Mesenchymal stem cell (in vitro differentiated cells and primary cell): Measurements from ENCODE around the gene PHETA1.
A peak's percentile ranks its signal among the peaks of the same experiment; 100 is the strongest.

ENCODE experiments used
- DNase-seq: peaks from one replicate; pipeline ENCODE4 v3.0.0-alpha.2; 2013
- H2AFZ ChIP-seq: one replicate; pipeline ENCODE4 v1.6.1; 2013; ENCODE audit warnings: low read depth, mild to moderate bottlenecking, control low read depth, inconsistent platforms, low read length, moderate library complexity
- H2AK5ac ChIP-seq: 2 replicates; pipeline ENCODE4 v1.6.1; 2013; ENCODE audit warnings: low read length, moderate library complexity, mild to moderate bottlenecking, inconsistent platforms; ENCODE audit not compliant: severe bottlenecking
- H2BK120ac ChIP-seq: one replicate; pipeline ENCODE4 v1.6.1; 2013; ENCODE audit warnings: low read depth, mild to moderate bottlenecking, inconsistent platforms, low read length, moderate library complexity
- H2BK12ac ChIP-seq, 2 experiments: one replicate each; pipeline ENCODE4 v1.6.1; 2013; ENCODE audit warnings: inconsistent platforms in 2 of 2, low read length in 2 of 2, mild to moderate bottlenecking in 2 of 2, moderate library complexity in 2 of 2, control low read depth in 1 of 2
- H2BK15ac ChIP-seq: one replicate; pipeline ENCODE4 v1.6.1; 2013; ENCODE audit warnings: mild to moderate bottlenecking, low read depth, inconsistent platforms; ENCODE audit not compliant: poor library complexity, severe bottlenecking
- H2BK5ac ChIP-seq: 2 replicates; pipeline ENCODE4 v1.6.1; 2013; ENCODE audit warnings: low read depth, mild to moderate bottlenecking, low read length, control low read depth, inconsistent platforms; ENCODE audit not compliant: poor library complexity, severe bottlenecking
- H3K14ac ChIP-seq, 2 experiments: one replicate each; pipeline ENCODE4 v1.6.1; 2013; ENCODE audit warnings: inconsistent platforms in 2 of 2, low read length in 2 of 2, control low read depth in 1 of 2, mild to moderate bottlenecking in 1 of 2, moderate library complexity in 1 of 2
- H3K18ac ChIP-seq, 2 experiments: one replicate each; pipeline ENCODE4 v1.6.1; 2013; ENCODE audit warnings: inconsistent platforms in 2 of 2, low read length in 2 of 2, control low read depth in 1 of 2, low read depth in 1 of 2, mild to moderate bottlenecking in 1 of 2
- H3K23ac ChIP-seq, 2 experiments: one replicate each; pipeline ENCODE4 v1.6.1; 2013; ENCODE audit warnings: inconsistent platforms in 2 of 2, low read length in 2 of 2, mild to moderate bottlenecking in 2 of 2, moderate library complexity in 2 of 2, control low read depth in 1 of 2
- H3K27ac ChIP-seq: 2 replicates; pipeline ENCODE4 v1.5.1; 2013; ENCODE audit warnings: mild to moderate bottlenecking, moderate library complexity, low read length, control low read depth, inconsistent platforms; ENCODE audit not compliant: poor library complexity, severe bottlenecking
- H3K27me3 ChIP-seq, 2 experiments: 2 replicates each; pipeline versions ENCODE4 v1.6.1 to v1.7.0; 2013; ENCODE audit warnings: low read length in 2 of 2, mild to moderate bottlenecking in 2 of 2, moderate library complexity in 2 of 2, control low read depth in 1 of 2, inconsistent platforms in 1 of 2; ENCODE audit not compliant: control insufficient read depth in 1 of 2, insufficient read depth in 1 of 2
- H3K36me3 ChIP-seq, 2 experiments: 2 replicates each; pipeline versions ENCODE4 v1.6.1 to v1.7.0; 2013; ENCODE audit warnings: low read length in 2 of 2, control low read depth in 1 of 2, inconsistent platforms in 1 of 2, low read depth in 1 of 2, mild to moderate bottlenecking in 1 of 2; ENCODE audit not compliant: insufficient read depth in 2 of 2, control insufficient read depth in 1 of 2
- H3K4ac ChIP-seq, 2 experiments: one replicate each; pipeline ENCODE4 v1.6.1; 2013; ENCODE audit warnings: inconsistent platforms in 2 of 2, low read length in 2 of 2, mild to moderate bottlenecking in 2 of 2, moderate library complexity in 2 of 2, control low read depth in 1 of 2, low read depth in 1 of 2
- H3K4me1 ChIP-seq: 2 replicates; pipeline ENCODE4 v1.6.1; 2013; ENCODE audit warnings: low read depth, low read length, control low read depth; ENCODE audit not compliant: control insufficient read depth, insufficient read depth
- H3K4me2 ChIP-seq: 2 replicates; pipeline ENCODE4 v1.6.1; 2013; ENCODE audit warnings: low read length, mild to moderate bottlenecking, inconsistent platforms; ENCODE audit not compliant: poor library complexity, severe bottlenecking
- H3K4me3 ChIP-seq, 2 experiments: 2 replicates each; pipeline versions ENCODE4 v1.5.1 to v1.7.0; 2013; ENCODE audit warnings: low read length in 2 of 2, mild to moderate bottlenecking in 2 of 2, control low read depth in 1 of 2, low read depth in 1 of 2; ENCODE audit not compliant: insufficient read depth in 1 of 2
- H3K79me1 ChIP-seq: replicated peaks from 2 replicates; pipeline ENCODE4 v1.6.1; 2013; ENCODE audit warnings: mild to moderate bottlenecking, control low read depth, low read length, inconsistent platforms; ENCODE audit not compliant: poor library complexity, severe bottlenecking
- H3K9ac ChIP-seq: 2 replicates; pipeline ENCODE4 v1.7.0; 2013; ENCODE audit warnings: mild to moderate bottlenecking, low read length, moderate library complexity
- H3K9me3 ChIP-seq: 2 replicates; pipeline ENCODE4 v1.7.0; 2013; ENCODE audit warnings: mild to moderate bottlenecking, low read length; ENCODE audit not compliant: control insufficient read depth
- H4K8ac ChIP-seq: one replicate; pipeline ENCODE4 v1.6.1; 2013; ENCODE audit warnings: inconsistent platforms, mild to moderate bottlenecking, low read length, moderate library complexity
- H4K91ac ChIP-seq: one replicate; pipeline ENCODE4 v1.6.1; 2013; ENCODE audit warnings: mild to moderate bottlenecking, low read length, inconsistent platforms
- WGBS: methylation state at CpG from one replicate; pipeline ENCODE4 v1.1.7; 2013; ENCODE audit warnings: mixed read lengths; 5-methylcytosine and 5-hydroxymethylcytosine counted together

Gene PHETA1

GRCh38 chr12:111354511-111354910 lies 14.4 kb downstream of the PHETA1 start:
- Histone ChIP-seq H3K4me2 (no peak overlapping the region), H3K9ac (no peak overlapping the region), H3K9me3 (peaks cover under 1% of the 10 kb centered on the region), H2BK5ac (no peak overlapping the region), H2BK15ac (no peak overlapping the region), H3K4me1 (no peaks in the 10 kb centered on the region), H4K8ac (no peak overlapping the region), H3K14ac (no peak overlapping the region), H3K23ac (no peak overlapping the region), H3K27ac (no peak overlapping the region), H3K4ac (no peak overlapping the region), H2BK120ac (no peak overlapping the region), H3K4me3 (no peak overlapping the region), H3K36me3 (no peaks in the 10 kb centered on the region), H3K18ac (no peak overlapping the region), H2AFZ (no peak overlapping the region), H2BK12ac (no peak overlapping the region), H2AK5ac (no peak overlapping the region), H3K27me3 (peaks cover 0 to 10% of the 10 kb centered on the region in 2 experiments), H4K91ac (no peak overlapping the region), H3K79me1 (no peaks in the 10 kb centered on the region)
- 86% methylated on average over 5 of the region's 5 CpGs for WGBS
- DNase-seq, result no peak

- H3K18ac ChIP-seq, result no peak overlapping the region
- H2BK12ac ChIP-seq, result no peak overlapping the region
- no peaks in the 10 kb centered on the region for H3K36me3 ChIP-seq
- no peaks in the 10 kb centered on the region for H3K79me1 ChIP-seq
- no peak overlapping the region for H2AK5ac ChIP-seq
- no peak overlapping the region for H3K14ac ChIP-seq
- H3K27me3 ChIP-seq, result peaks cover 0 to 5% of the 10 kb centered on the region in 2 experiments
- H3K4me1 ChIP-seq, result no peaks in the 10 kb centered on the region
- H3K9me3 ChIP-seq, result peaks cover 8% of the 10 kb centered on the region
- H3K9ac ChIP-seq, result no peak overlapping the region
- H4K8ac ChIP-seq, result no peak overlapping the region
- WGBS, result 79% methylated on average over 4 of the region's 5 CpGs
- H3K23ac ChIP-seq, result no peak overlapping the region
- H3K4ac ChIP-seq, result no peak overlapping the region
- H2BK120ac ChIP-seq, result no peak overlapping the region
- peak overlapping the region; percentile 11 for H4K91ac ChIP-seq
- H2BK5ac ChIP-seq, result no peak overlapping the region
- no peak overlapping the region for H2AFZ ChIP-seq
- H3K27ac ChIP-seq, result no peak overlapping the region
- H2BK15ac ChIP-seq, result no peak overlapping the region
- no peak overlapping the region for H3K4me2 ChIP-seq
- no peak overlapping the region for H3K4me3 ChIP-seq
- DNase-seq, result no peak
Observed at GRCh38 chr12:111353603-111354295, 15.1 kb downstream of the PHETA1 start.

- Histone ChIP-seq H3K14ac (no peak overlapping the region), H3K9ac (no peak overlapping the region), H2AK5ac (no peak overlapping the region), H3K4me1 (no peaks in the 10 kb centered on the region), H3K27me3 (peaks cover 0 to 5% of the 10 kb centered on the region in 2 experiments), H3K79me1 (no peaks in the 10 kb centered on the region), H3K4ac (no peak overlapping the region), H2AFZ (no peak overlapping the region), H4K8ac (no peak overlapping the region), H2BK5ac (no peak overlapping the region), H2BK15ac (no peak overlapping the region), H2BK120ac (no peak overlapping the region), H3K23ac (no peak overlapping the region), H2BK12ac (no peak overlapping the region), H3K27ac (no peak overlapping the region), H3K4me2 (no peak overlapping the region), H3K36me3 (peaks cover 0 to 1% of the 10 kb centered on the region in 2 experiments), H3K18ac (no peak overlapping the region), H4K91ac (no peak overlapping the region), H3K4me3 (no peak overlapping the region), H3K9me3 (peaks cover 15% of the 10 kb centered on the region)
- DNase-seq, result no peak
- WGBS, result 84% methylated on average over 7 of the region's 7 CpGs
Observed at GRCh38 chr12:111353026-111353425, 15.9 kb downstream of the PHETA1 start.

GRCh38 chr12:111352296-111352993 lies 16.4 kb downstream of the PHETA1 start:
- H3K9ac ChIP-seq, result no peak overlapping the region
- H4K8ac ChIP-seq, result no peak overlapping the region
- no peak overlapping the region for H3K4me3 ChIP-seq
- no peak overlapping the region for H2BK5ac ChIP-seq
- peak; percentile 8 for DNase-seq
- H2AFZ ChIP-seq, result no peak overlapping the region
- H3K79me1 ChIP-seq, result no peaks in the 10 kb centered on the region
- no peak overlapping the region for H3K23ac ChIP-seq
- H2AK5ac ChIP-seq, result no peak overlapping the region
- H3K4me1 ChIP-seq, result no peaks in the 10 kb centered on the region
- H3K4me2 ChIP-seq, result no peak overlapping the region
- peaks cover 17% of the 10 kb centered on the region for H3K9me3 ChIP-seq
- no peak overlapping the region for H3K18ac ChIP-seq
- no peak overlapping the region for H2BK120ac ChIP-seq
- H3K27ac ChIP-seq, result no peak overlapping the region
- H3K14ac ChIP-seq, result no peak overlapping the region
- no peak overlapping the region for H3K4ac ChIP-seq
- H3K36me3 ChIP-seq, result peaks cover 0 to 5% of the 10 kb centered on the region in 2 experiments
- no peak overlapping the region for H2BK12ac ChIP-seq
- no peak overlapping the region for H4K91ac ChIP-seq
- H3K27me3 ChIP-seq, result peaks cover 0 to 5% of the 10 kb centered on the region in 2 experiments
- 83% methylated on average over 8 of the region's 9 CpGs for WGBS
- no peak overlapping the region for H2BK15ac ChIP-seq
